SU-DHL-6 (cell line): ENCODE data around the gene SBNO2.

Experiments
- H2AFZ ChIP-seq: fragments of 200-600 bp; sonication (generic); 2 replicates; pipeline ENCODE4 v1.6.1; 2014; ENCODE audit warnings: low read depth, mild to moderate bottlenecking, moderate library complexity, mixed read lengths, antibody characterized with exemption, low read length; ENCODE audit not compliant: severe bottlenecking
- H3F3A ChIP-seq: fragments of 200-600 bp; shearing (Covaris generic); 2 replicates; pipeline ENCODE4 v1.6.0; 2016; ENCODE audit warnings: antibody characterized with exemption, mild to moderate bottlenecking; ENCODE audit not compliant: insufficient read depth
- H3K27ac ChIP-seq: fragments of 200-600 bp; sonication (generic); 2 replicates; pipeline ENCODE4 v1.5.1; 2016; ENCODE audit warnings: low read depth, mild to moderate bottlenecking, low read length, moderate library complexity, mixed read lengths
- H3K27me3 ChIP-seq: fragments of 200-600 bp; sonication (generic), shearing (Covaris generic); 2 replicates; pipeline ENCODE4 v1.6.0; 2014; ENCODE audit warnings: mild to moderate bottlenecking, low read length
- H3K36me3 ChIP-seq: fragments of 200-600 bp; sonication (generic); 2 replicates; pipeline ENCODE4 v1.6.1; 2014; ENCODE audit warnings: mild to moderate bottlenecking, low read length, mixed read lengths
- H3K4me2 ChIP-seq: fragments of 300-600, 200-600 bp; shearing (Covaris generic), sonication (generic); 2 replicates; pipeline ENCODE4 v1.6.0; 2014; ENCODE audit warnings: low read length, low read depth, mild to moderate bottlenecking; ENCODE audit not compliant: poor library complexity, severe bottlenecking
- H3K4me3 ChIP-seq: fragments of 200-600 bp; sonication (generic); 2 replicates; pipeline ENCODE4 v1.5.1; 2014; ENCODE audit warnings: antibody characterized with exemption, low read length, mild to moderate bottlenecking, mixed read lengths; ENCODE audit not compliant: insufficient read depth, poor library complexity, severe bottlenecking
- H3K79me2 ChIP-seq: fragments of 200-600 bp; sonication (generic); 2 replicates; pipeline ENCODE4 v1.6.1; 2014; ENCODE audit warnings: mild to moderate bottlenecking, low read length, moderate library complexity; ENCODE audit not compliant: insufficient read depth
- H3K9ac ChIP-seq: fragments of 200-600 bp; sonication (generic); 2 replicates; pipeline ENCODE4 v1.7.0; 2014; ENCODE audit warnings: mild to moderate bottlenecking, low read length
- H3K9me2 ChIP-seq: fragments of 200-600 bp; sonication (generic); replicated peaks from 2 replicates; pipeline ENCODE4 v1.6.1; 2014; ENCODE audit warnings: low read length; ENCODE audit not compliant: insufficient read depth
- H3K9me3 ChIP-seq: fragments of 200-600 bp; sonication (generic); 2 replicates; pipeline ENCODE4 v1.6.1; 2014; ENCODE audit warnings: low read length, mixed read lengths; ENCODE audit not compliant: insufficient read depth
- H4K20me1 ChIP-seq: fragments of 200-600 bp; sonication (generic); 2 replicates; pipeline ENCODE4 v1.6.1; 2014; ENCODE audit warnings: low read depth, mild to moderate bottlenecking, antibody characterized with exemption, low read length, moderate library complexity, mixed read lengths
- EZH2phosphoT487 ChIP-seq: fragments of 200-600 bp; sonication (generic), shearing (Covaris generic); conservative IDR thresholded peaks from 2 replicates; pipeline ENCODE4 v1.6.1; 2018; ENCODE audit warnings: mild to moderate bottlenecking, antibody characterized with exemption, low read length, moderate library complexity, mixed read lengths
- TF ChIP-seq, protein P1 (sequence below): fragments of 200-600 bp; sonication (generic); IDR thresholded peaks from one replicate; pipeline ENCODE4 v1.5.1; 2017; ENCODE audit warnings: antibody characterized with exemption, mild to moderate bottlenecking, low read length, moderate library complexity; ENCODE audit not compliant: insufficient read depth, poor library complexity, severe bottlenecking

The SBNO2 gene

DNA sequence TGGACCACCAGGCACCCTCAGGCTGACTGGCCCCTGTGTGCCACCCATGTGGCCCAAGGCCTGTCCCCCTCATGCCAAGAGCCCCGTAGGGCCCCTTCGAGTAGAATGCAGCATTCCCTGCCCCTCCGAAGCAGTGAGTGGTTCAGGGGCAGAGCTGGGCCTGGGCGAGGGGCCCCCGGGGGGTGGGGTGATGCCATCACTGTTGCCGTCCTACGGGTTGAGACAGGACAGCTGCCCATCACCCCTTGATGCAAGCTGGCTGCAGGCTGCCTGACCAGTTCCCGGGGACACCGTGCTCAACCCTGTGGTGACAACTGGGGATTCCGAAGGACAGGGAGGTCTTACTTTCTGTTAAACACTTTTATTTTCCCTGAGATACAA, 4.7 kb downstream of the SBNO2 start:
- Histone ChIP-seq H3K9me3 (no peaks in the 10 kb centered on the region), H3K27me3 (no peaks in the 10 kb centered on the region), H3K4me3 (no peak overlapping the region), H4K20me1 (no peaks in the 10 kb centered on the region), H3F3A (0 out of 2 replicates have a peak, but pooled peaks cover 2% of the 10 kb centered on the region), H3K9me2 (no peaks in the 10 kb centered on the region), H3K4me2 (no peak overlapping the region), H3K79me2 (peaks cover 34% of the 10 kb centered on the region), H3K27ac (no peak overlapping the region), H3K9ac (no peak overlapping the region), H3K36me3 (no peaks in the 10 kb centered on the region), H2AFZ (no peak overlapping the region)
- TF ChIP-seq EZH2phosphoT487 = no peak
- TF ChIP-seq, protein P1, sequence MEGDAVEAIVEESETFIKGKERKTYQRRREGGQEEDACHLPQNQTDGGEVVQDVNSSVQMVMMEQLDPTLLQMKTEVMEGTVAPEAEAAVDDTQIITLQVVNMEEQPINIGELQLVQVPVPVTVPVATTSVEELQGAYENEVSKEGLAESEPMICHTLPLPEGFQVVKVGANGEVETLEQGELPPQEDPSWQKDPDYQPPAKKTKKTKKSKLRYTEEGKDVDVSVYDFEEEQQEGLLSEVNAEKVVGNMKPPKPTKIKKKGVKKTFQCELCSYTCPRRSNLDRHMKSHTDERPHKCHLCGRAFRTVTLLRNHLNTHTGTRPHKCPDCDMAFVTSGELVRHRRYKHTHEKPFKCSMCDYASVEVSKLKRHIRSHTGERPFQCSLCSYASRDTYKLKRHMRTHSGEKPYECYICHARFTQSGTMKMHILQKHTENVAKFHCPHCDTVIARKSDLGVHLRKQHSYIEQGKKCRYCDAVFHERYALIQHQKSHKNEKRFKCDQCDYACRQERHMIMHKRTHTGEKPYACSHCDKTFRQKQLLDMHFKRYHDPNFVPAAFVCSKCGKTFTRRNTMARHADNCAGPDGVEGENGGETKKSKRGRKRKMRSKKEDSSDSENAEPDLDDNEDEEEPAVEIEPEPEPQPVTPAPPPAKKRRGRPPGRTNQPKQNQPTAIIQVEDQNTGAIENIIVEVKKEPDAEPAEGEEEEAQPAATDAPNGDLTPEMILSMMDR = no peak

DNA sequence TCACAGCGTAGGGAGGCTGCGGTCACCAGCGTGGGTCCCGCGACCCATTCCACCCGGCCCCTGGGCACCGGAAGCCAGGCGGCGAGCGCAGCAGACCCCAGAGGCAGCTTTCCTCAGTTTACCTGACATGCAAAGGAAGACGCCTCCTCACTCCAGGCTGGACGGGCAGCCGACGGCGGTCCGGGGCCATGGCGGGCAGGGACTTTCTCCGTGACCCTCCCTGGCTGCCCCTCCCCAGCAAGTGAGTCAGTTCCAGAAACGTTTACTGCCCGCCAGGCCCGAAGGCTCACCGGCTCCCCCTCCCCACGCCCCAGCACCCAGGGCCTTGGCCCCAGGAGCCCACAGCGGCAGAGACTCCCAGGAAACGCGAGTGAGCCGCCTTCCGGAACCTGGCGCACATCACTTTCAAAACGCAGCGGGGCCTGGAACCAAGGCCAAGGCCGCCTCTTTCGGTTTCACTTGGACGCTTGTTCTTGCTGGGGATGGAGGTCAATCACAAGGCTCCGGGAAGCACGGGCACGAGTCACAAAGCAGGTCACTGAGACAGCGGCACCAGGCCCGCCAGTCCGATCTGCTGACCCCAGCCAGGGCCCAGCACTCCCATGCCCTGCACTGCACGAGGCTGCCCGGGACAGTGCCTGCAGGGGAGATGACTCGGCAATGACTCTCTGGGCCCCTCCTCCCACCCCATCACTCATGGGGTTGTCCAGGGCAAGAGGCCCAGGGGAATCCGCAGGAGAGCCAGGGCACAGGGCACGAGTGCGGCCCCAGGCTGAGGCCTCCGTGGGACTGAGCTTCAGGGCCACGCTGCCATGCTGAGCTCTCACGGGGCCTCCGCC, 5.3 kb downstream of the SBNO2 start:
- Histone ChIP-seq H3K9ac (no peak overlapping the region), H3F3A (no peaks in the 10 kb centered on the region), H3K4me2 (no peak overlapping the region), H3K36me3 (no peaks in the 10 kb centered on the region), H2AFZ (no peak overlapping the region), H3K9me2 (no peaks in the 10 kb centered on the region), H4K20me1 (no peaks in the 10 kb centered on the region), H3K27ac (no peak overlapping the region), H3K9me3 (no peaks in the 10 kb centered on the region), H3K79me2 (peaks cover 34% of the 10 kb centered on the region), H3K4me3 (no peak overlapping the region), H3K27me3 (no peaks in the 10 kb centered on the region)
- TF ChIP-seq EZH2phosphoT487 = no peak
- TF ChIP-seq, protein P1 = no peak

DNA sequence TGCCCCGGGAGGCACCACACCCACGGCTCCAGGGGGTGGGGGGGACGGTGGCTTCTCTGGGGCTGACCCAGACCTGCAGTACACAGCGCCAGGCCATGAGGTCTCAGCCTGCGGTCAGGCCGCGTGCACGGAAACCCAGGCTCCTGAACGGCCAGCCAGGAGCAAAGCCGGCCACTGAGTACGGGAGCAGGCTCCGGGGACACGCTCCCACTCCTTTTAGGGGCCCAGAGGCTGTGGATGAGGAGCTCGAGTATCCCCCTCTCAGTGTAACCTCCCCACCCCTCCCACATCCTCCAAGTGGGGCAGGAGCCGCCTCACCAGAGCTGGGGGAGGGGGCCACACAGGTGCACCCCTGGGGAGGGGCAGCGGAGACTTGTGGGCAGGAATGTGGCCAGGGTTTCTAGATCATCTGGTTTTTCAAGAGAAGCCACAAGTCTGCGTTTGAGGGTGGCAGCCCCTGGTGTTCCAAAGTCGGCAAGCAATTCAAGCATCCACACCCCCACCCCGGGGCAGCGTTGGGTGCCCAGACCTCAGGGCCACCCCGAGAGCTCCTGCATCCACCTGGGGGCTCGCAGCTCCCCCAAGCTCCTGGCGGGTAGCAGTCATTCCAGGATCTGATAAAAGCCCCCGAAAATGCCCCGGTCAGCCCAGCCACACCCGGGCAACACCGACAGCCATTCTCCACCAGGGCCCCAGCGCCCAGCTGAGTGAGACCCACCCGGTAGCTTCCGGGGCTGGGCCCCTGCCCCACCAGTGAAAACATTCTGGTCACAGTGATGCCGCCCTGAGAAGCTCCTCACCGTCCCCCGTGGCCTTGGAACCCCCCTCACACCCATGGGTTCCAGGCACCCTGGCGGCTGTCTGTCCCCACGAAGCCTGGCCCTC, 6.1 kb downstream of the SBNO2 start:
- no peak for TF ChIP-seq EZH2phosphoT487
- TF ChIP-seq, protein P1 = no peak
- Histone ChIP-seq H3F3A (no peaks in the 10 kb centered on the region), H4K20me1 (no peaks in the 10 kb centered on the region), H3K27ac (no peak overlapping the region), H3K79me2 (peaks cover 26% of the 10 kb centered on the region), H2AFZ (no peak overlapping the region), H3K9me3 (no peaks in the 10 kb centered on the region), H3K9ac (no peak overlapping the region), H3K4me2 (no peak overlapping the region), H3K4me3 (no peak overlapping the region), H3K27me3 (no peaks in the 10 kb centered on the region), H3K9me2 (no peaks in the 10 kb centered on the region), H3K36me3 (no peaks in the 10 kb centered on the region)
